Measurements from ENCODE around the gene KRTAP19-2.

DNA sequence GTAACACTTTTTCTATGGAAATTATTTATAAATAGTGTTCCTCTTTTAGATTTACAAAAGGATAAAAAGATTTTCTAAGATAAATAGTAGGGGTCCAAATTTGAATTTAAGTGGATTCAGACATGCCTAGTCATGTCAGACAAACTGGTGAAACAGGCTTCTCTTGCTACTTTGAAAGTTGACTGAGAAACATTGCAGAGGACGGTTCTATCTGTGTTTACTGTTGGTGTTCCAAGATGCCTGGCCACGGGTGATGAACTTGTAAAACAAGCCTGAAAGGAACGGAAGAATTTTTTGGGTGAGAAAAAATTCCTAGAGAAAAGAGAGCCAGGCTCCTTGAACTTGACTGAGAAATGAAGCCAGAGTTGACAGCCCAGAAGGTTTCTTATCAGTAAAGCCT lies 9.2 kb downstream of the KRTAP19-2 start:
- TF ChIP-seq, protein P1, sequence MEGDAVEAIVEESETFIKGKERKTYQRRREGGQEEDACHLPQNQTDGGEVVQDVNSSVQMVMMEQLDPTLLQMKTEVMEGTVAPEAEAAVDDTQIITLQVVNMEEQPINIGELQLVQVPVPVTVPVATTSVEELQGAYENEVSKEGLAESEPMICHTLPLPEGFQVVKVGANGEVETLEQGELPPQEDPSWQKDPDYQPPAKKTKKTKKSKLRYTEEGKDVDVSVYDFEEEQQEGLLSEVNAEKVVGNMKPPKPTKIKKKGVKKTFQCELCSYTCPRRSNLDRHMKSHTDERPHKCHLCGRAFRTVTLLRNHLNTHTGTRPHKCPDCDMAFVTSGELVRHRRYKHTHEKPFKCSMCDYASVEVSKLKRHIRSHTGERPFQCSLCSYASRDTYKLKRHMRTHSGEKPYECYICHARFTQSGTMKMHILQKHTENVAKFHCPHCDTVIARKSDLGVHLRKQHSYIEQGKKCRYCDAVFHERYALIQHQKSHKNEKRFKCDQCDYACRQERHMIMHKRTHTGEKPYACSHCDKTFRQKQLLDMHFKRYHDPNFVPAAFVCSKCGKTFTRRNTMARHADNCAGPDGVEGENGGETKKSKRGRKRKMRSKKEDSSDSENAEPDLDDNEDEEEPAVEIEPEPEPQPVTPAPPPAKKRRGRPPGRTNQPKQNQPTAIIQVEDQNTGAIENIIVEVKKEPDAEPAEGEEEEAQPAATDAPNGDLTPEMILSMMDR (IDR thresholded peaks at IDR 0.05): no peak
- no peak for TF ChIP-seq POLR2A (IDR thresholded peaks at IDR 0.05)
